Glomerular visceral epithelial cell (primary cell): ENCODE results near the gene RPL9.
"Not testable (repeated sequence)": the region's sequence is repeated elsewhere in the genome, so short reads cannot be mapped to it uniquely, and the experiment has no call there.

Experiments
- DNase-seq: peaks from one replicate; pipeline ENCODE4 v3.0.0-alpha.2; 2016; ENCODE audit errors: extremely low spot score

The RPL9 gene

GRCh38 chr4:39425297-39425696, 33.4 kb downstream of the RPL9 start:
- DNase-seq: not testable (repeated sequence)

- DNase-seq: no peak
Measured at GRCh38 chr4:39422247-39422646, 36.5 kb downstream of the RPL9 start.

- DNase-seq: no peak
Measured at GRCh38 chr4:39415678-39416283, 42.9 kb downstream of the RPL9 start.

GRCh38 chr4:39411561-39411960, 47.2 kb downstream of the RPL9 start:
- DNase-seq: not testable (repeated sequence)

- no peak for DNase-seq
Measured at GRCh38 chr4:39410415-39410814, 48.3 kb downstream of the RPL9 start.

GRCh38 chr4:39407584-39407885, 51.2 kb downstream of the RPL9 start:
- DNase-seq: no peak

GRCh38 chr4:39406763-39407583, 51.7 kb downstream of the RPL9 start, which contains the start of gene KLB:
TSS of gene KLB (plus strand) at chr4:39406930. CDS start at chr4:39406950, 20 bp downstream.
- peak; percentile 28 for DNase-seq
